ENCODE measurements around the gene RAB20.

DNA sequence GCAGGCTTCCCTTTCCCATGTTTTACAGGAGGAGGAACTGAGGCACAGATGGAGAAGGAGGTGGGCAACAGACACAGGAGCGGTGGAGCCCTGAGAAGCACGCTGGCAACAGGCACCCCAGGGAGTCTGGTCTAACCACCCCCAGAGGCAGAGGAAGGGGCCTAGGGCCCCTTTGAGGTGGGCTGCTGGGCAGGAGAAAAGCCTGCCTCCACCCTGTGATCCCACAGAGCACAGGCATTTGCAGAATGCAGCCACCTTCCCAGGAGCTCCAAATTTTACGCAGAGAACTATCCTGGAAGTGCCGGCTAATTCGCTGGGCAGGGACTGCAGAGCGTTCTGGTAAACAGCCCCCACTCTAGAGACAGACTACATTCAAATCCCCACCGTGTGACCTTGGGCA, 30.4 kb downstream of the RAB20 start:
- TF ChIP-seq, protein P1, sequence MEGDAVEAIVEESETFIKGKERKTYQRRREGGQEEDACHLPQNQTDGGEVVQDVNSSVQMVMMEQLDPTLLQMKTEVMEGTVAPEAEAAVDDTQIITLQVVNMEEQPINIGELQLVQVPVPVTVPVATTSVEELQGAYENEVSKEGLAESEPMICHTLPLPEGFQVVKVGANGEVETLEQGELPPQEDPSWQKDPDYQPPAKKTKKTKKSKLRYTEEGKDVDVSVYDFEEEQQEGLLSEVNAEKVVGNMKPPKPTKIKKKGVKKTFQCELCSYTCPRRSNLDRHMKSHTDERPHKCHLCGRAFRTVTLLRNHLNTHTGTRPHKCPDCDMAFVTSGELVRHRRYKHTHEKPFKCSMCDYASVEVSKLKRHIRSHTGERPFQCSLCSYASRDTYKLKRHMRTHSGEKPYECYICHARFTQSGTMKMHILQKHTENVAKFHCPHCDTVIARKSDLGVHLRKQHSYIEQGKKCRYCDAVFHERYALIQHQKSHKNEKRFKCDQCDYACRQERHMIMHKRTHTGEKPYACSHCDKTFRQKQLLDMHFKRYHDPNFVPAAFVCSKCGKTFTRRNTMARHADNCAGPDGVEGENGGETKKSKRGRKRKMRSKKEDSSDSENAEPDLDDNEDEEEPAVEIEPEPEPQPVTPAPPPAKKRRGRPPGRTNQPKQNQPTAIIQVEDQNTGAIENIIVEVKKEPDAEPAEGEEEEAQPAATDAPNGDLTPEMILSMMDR (IDR thresholded peaks at IDR 0.05): no peak
- no peak for TF ChIP-seq POLR2A (IDR thresholded peaks at IDR 0.05)
